OCI-LY1 (cell line): Measurements from ENCODE around the gene GFER.

Source experiments
- EZH2 ChIP-seq: fragments of 200-600 bp; sonication (generic), shearing (Covaris generic); IDR thresholded peaks from 2 replicates; pipeline ENCODE4 v1.8.0; 2017; ENCODE audit warnings: borderline replicate concordance, mixed run types, mild to moderate bottlenecking, antibody characterized with exemption, low read length, moderate library complexity, mixed read lengths
- TF ChIP-seq, protein P1 (sequence below): fragments of 200-600 bp; sonication (generic), shearing (Covaris generic); IDR thresholded peaks from 2 replicates; pipeline ENCODE4 v1.5.1; 2017; ENCODE audit warnings: mild to moderate bottlenecking, antibody characterized with exemption, low read length, moderate library complexity, mixed read lengths

DNA sequence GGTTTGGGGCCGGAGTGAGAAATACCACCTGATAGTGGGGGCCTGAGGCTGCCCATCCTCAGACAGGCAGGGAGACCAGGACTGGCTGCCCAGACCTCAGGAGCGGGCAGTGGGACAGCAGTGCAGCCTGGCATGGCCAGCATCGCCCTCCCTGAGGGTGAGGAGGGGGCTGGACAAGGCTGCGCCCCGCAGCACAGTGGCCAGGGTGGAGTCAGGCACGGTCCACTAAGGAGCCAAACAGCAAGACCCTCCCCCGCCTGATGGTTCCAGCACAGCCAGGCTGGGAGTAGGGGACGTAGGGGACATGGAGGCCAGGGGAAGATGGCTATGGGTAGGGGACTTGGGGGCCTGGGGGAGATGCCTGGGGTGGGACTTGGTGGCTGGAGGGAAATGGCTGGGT is 22.3 kb downstream of the GFER start:
- TF ChIP-seq, protein P1, sequence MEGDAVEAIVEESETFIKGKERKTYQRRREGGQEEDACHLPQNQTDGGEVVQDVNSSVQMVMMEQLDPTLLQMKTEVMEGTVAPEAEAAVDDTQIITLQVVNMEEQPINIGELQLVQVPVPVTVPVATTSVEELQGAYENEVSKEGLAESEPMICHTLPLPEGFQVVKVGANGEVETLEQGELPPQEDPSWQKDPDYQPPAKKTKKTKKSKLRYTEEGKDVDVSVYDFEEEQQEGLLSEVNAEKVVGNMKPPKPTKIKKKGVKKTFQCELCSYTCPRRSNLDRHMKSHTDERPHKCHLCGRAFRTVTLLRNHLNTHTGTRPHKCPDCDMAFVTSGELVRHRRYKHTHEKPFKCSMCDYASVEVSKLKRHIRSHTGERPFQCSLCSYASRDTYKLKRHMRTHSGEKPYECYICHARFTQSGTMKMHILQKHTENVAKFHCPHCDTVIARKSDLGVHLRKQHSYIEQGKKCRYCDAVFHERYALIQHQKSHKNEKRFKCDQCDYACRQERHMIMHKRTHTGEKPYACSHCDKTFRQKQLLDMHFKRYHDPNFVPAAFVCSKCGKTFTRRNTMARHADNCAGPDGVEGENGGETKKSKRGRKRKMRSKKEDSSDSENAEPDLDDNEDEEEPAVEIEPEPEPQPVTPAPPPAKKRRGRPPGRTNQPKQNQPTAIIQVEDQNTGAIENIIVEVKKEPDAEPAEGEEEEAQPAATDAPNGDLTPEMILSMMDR = no peak
- TF ChIP-seq EZH2 = no peak
